ENCODE results near the gene PLCB3.

PLCB3 gene

GRCh38 chr11:64268025-64268892 lies 16.9 kb downstream of the PLCB3 start:
- no peak for DNase-seq

- DNase-seq: peak; percentile 74
Observed at GRCh38 chr11:64268893-64269539, 17.7 kb downstream of the PLCB3 start.

DNA sequence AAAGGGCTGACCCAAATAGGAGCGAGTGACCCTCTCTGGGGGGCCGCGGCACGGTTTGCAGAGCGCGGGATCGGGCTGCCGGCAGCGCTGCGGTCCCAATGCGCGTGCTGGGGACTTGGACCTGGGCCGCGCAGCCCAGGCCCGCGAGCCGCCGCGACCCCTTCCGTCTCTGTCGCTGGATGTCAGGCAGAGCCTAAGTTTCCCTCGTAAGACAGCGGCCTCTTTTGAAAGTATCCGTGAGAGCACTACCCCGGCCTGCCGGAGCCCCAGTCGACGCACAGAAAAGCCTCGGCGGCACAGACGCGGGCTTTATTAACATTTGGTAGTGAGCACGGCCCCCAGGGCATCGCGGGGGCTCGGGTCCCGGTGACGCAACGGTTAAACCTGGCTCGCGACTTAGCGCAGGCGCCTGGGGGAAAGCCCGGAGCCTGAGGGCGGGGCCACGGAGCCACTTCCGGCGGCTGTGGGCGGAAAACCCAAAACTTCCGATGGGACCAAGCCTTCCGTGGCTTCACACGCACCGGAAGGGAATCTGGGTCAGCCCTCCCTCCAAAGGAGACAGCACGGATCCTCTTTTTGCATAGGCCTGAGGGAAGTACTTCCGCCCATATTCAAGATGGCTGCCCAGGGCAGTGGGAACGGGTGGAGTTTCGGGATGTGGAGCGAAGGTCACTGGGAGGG lies 18.4 kb downstream of the PLCB3 start:
- peak; percentile 99 for DNase-seq

GRCh38 chr11:64275031-64275800 lies 23.9 kb downstream of the PLCB3 start:
- DNase-seq: no peak

DNA sequence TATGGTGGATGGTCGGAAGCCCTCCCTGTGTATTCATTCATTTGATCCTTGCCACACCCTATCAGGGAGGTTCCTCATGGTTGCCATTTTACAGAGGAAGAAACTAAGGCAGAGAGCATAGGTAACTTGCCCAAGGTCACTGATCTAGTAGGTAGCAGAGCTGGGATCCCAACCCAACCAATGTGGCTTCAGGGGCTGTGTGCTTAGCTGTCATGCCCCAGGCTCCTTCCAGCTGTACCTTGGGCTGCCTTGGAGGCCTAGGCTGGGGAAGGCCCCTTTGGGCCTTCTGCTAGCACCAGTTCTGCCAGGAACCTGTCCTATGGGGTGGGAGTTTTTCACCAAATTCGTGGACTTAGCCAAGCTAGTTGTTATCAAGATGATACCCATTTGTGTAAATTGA lies 24.5 kb downstream of the PLCB3 start:
- DNase-seq: no peak

- DNase-seq: no peak
Observed at GRCh38 chr11:64276653-64277431, 25.5 kb downstream of the PLCB3 start.

GRCh38 chr11:64278576-64279190 lies 27.4 kb downstream of the PLCB3 start:
- DNase-seq: no peak

DNA sequence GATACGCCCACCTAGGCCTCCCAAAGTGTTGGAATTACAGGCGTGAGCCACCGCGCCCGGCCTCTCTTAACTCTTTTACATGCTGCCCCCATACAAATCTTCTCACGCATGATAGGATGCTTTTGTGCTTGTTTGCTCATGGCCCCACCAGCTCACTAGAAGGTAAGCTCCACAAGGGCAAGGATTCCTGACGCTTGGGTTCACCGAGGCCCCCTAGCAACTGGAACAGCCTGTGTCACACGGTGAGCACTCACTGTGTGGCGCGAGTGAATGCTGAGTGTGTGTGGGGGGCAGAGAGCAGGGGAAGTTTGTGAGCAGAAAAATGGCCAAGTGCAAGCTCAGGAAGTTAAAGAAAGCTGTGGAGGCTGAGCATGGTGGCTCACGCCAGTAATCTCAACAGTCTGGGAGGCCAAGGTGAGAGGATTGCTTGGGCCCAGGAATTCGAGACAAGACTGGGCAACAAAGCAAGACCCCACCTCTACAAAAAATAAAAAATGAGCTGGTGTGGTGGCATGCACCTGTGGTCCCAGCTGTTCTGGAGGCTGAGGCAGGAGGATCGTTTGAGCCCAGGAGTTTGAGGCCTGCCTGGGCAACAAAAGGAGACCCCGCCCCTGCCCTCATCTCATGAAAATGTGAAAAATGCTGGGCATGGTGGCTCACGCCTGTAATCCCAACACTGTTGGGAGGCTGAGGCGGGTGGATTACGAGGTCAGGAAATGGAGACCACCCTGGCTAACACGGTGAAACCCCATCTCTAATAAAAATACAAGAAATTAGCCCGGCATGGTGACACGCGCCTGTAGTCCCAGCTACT lies 30.8 kb downstream of the PLCB3 start:
- no peak for DNase-seq

GRCh38 chr11:64283092-64283491 lies 31.8 kb downstream of the PLCB3 start:
- no peak for DNase-seq

DNA sequence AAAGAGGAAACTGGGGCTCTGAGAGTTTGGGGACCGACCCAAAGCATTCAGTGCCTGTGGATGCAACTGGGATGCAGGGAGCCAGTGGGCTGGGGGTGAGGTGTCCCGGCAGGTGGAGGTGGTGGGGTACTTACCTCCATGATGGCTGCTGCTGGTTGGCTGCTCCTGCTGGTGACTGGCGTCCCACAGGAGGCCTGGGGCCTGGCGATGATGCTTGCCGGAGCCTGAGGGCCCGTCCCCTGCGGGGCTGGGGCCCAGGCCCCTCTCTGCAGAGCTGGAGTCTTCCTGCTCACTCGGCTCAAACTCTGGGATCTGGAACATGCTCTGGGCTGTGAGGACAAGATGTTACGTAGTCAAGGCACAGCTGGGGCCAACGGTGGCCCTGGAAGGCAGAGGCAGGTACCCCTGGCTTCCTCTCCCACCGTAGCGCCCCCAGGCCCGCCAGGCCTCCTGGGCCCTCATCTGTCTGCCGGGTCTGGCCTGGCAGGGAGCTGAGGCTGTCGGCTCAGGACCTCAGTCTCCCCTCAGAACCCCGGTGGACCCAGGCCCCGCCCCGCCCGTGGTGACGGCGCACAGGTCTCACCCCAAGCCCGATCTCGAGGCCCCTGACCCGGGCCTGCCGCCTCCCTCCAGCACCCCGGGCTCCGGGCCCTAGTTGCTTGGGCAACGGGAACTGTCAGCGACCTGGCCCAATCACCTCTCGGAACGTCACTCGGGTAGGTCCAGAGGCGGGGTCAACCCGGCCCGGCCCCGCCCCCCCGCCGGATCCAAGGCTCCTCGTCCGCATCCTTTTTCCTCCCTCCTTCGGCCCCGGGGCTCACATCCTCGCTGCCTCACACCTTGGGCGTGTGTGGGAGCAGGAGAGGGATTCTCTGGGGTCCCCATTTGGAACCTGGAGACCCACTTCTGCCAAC lies 33.0 kb downstream of the PLCB3 start, which contains the start of gene BAD:
Gene BAD, minus strand, starts transcription at position 618 of the 914 bp plus-strand sequence. Its CDS starts 297 bp downstream, at position 321.
- DNase-seq: peak; percentile 95

GRCh38 chr11:64284962-64285884 lies 33.9 kb downstream of the PLCB3 start, which contains the start of gene GPR137:
Gene GPR137, plus strand, starts transcription at chr11:64285848. Its CDS starts 677 bp downstream, at chr11:64286525.
- DNase-seq: peak; percentile 92

- DNase-seq: peak; percentile 47
Observed at GRCh38 chr11:64285885-64286800, 34.8 kb downstream of the PLCB3 start.

- DNase-seq: no peak
Observed at GRCh38 chr11:64286801-64287159, 35.5 kb downstream of the PLCB3 start.

GRCh38 chr11:64287676-64288352 lies 36.5 kb downstream of the PLCB3 start:
- DNase-seq: no peak

- DNase-seq: no peak
Observed at GRCh38 chr11:64288353-64288750, 37.0 kb downstream of the PLCB3 start.

DNA sequence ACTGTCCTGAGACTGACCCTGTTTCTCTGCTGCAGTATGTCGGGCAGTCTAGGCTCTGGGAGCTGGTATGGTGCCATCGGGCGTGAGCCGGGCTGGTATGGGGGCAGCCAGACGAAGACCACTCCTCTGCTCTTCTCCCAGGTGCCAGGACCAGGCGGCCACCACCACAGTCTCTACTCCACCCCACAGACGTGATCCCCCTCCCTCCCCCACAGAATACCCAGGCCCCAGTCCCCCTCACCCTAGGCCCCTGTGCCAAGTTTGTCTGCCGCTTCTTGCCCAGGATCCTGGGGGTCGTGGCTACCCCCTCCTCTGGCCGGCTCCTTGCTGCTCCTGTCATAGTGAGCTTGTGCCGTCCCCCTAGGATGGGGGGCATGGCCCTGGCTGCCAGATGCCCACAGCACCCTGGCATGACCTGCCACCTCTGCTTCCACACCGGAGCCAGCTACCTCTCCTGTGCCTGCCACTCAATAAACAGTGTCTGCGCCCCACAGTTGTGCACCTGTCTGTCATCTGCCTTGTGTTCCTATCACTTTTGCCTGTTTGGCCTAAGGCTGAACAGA lies 37.8 kb downstream of the PLCB3 start:
- no peak for DNase-seq

All from activated CD4-positive, alpha-beta T cell treated with anti-CD3 and anti-CD28 coated beads for 48 hours (primary cell).